ENCODE results near the gene ZNF790. TPM values are rescaled to one million over a fixed set of nuclear protein-coding genes. Genes with fewer than 3 reads are reported as not detected.

Gene ZNF790
- total RNA-seq, 1 experiment from 2014 or later = 6.8 TPM

DNA sequence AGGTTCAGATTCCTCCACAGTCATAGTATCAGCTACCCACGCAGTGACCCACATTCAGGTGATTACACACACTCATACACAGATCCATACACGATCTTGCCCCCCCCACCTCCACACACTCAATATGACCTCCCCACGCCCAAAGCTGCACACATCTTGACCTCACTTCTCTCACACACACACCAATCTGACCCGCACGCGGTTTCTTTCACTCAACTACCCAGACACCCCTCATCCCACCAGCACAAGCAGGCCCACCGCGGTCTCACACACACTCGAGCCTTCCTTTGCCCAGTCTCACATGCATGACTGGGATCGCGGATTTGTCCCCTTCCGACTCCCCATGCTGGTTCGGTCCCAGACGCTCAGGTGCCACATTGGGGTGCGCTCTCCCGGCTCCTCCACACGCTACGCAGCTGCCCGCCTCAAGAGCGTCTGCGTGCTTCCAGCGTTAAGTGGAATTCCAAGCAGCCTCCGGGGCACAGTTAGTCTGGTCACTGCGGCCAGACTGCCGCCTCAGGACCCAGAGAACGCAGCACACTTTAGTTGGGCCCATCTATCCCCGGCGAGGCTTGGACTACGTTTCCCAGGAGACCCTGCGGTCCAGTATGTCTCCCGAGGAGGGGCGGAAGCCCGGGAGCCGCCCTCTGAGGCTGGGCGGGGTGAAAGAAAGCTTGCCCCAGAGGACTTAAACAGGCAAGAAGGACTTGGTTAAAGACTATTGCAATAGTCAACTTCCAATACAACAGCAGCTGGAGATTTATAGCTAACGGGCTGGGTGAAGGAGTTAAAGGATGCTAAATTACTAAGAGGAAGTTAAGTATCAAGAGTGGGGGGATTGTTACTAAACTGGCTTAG is 11.7 kb upstream of the ZNF790 start (continued):
- TF ChIP-seq ZNF232 (CRISPR knock-in tag; IDR thresholded peaks at IDR 0.05) (no peak), ZBTB21 (CRISPR knock-in tag; IDR thresholded peaks at IDR 0.05; ENCODE audit: borderline replicate concordance) (no peak), ESRRA (CRISPR knock-in tag; IDR thresholded peaks at IDR 0.05; ENCODE audit: borderline replicate concordance) (no peak), CREB1 (CRISPR knock-in tag; IDR thresholded peaks at IDR 0.05) (no peak), TCF7 (CRISPR knock-in tag; IDR thresholded peaks at IDR 0.05; ENCODE audit: low read depth) (no peak), NFATC4 (CRISPR knock-in tag; IDR thresholded peaks at IDR 0.05) (no peak), RELA (CRISPR knock-in tag; IDR thresholded peaks at IDR 0.05; ENCODE audit: borderline replicate concordance) (no peak), TEAD4 (CRISPR knock-in tag; IDR thresholded peaks at IDR 0.05) (no peak), ZNF138 (CRISPR knock-in tag; conservative IDR thresholded peaks at IDR 0.05) (no peak), NR1H2 (CRISPR knock-in tag; IDR thresholded peaks at IDR 0.05) (no peak), KAT7 (CRISPR knock-in tag; IDR thresholded peaks at IDR 0.05; ENCODE audit: borderline replicate concordance) (no peak), NR3C1 (CRISPR knock-in tag; conservative IDR thresholded peaks at IDR 0.05; ENCODE audit: low read depth) (peak; percentile 82; the same call in 1 of the 2 replicates), IRF2 (CRISPR knock-in tag; IDR thresholded peaks at IDR 0.05; ENCODE audit: borderline replicate concordance, low read depth) (no peak), MXD4 (CRISPR knock-in tag; IDR thresholded peaks at IDR 0.05; ENCODE audit: borderline replicate concordance) (no peak), HMGA2 (CRISPR knock-in tag; IDR thresholded peaks at IDR 0.05) (no peak), CREM (CRISPR knock-in tag; IDR thresholded peaks at IDR 0.05) (no peak), ZNF219 (CRISPR knock-in tag; IDR thresholded peaks at IDR 0.05; ENCODE audit: borderline replicate concordance) (no peak), ZNF416 (CRISPR knock-in tag; IDR thresholded peaks at IDR 0.05) (no peak), SMAD3 (CRISPR knock-in tag; IDR thresholded peaks at IDR 0.05; ENCODE audit: borderline replicate concordance) (no peak), FOXP1 (CRISPR knock-in tag; IDR thresholded peaks at IDR 0.05; ENCODE audit: borderline replicate concordance) (peak; percentile 36; the same call in 1 of the 2 replicates), NFYB (CRISPR knock-in tag; conservative IDR thresholded peaks at IDR 0.05; ENCODE audit: low read depth) (no peak), NFE2L1 (CRISPR knock-in tag; IDR thresholded peaks at IDR 0.05) (no peak)
- TF ChIP-seq, protein P1, sequence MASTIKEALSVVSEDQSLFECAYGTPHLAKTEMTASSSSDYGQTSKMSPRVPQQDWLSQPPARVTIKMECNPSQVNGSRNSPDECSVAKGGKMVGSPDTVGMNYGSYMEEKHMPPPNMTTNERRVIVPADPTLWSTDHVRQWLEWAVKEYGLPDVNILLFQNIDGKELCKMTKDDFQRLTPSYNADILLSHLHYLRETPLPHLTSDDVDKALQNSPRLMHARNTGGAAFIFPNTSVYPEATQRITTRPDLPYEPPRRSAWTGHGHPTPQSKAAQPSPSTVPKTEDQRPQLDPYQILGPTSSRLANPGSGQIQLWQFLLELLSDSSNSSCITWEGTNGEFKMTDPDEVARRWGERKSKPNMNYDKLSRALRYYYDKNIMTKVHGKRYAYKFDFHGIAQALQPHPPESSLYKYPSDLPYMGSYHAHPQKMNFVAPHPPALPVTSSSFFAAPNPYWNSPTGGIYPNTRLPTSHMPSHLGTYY (CRISPR knock-in tag; IDR thresholded peaks at IDR 0.05) = no peak
- TF ChIP-seq, protein P2, sequence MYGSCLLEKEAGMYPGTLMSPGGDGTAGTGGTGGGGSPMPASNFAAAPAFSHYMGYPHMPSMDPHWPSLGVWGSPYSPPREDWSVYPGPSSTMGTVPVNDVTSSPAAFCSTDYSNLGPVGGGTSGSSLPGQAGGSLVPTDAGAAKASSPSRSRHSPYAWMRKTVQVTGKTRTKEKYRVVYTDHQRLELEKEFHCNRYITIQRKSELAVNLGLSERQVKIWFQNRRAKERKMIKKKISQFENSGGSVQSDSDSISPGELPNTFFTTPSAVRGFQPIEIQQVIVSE (CRISPR knock-in tag; IDR thresholded peaks at IDR 0.05; ENCODE audit: borderline replicate concordance) = no peak
- TF ChIP-seq, protein P3, sequence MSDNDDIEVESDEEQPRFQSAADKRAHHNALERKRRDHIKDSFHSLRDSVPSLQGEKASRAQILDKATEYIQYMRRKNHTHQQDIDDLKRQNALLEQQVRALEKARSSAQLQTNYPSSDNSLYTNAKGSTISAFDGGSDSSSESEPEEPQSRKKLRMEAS (CRISPR knock-in tag; IDR thresholded peaks at IDR 0.05) = peak; percentile 76
- TF ChIP-seq, protein P4, sequence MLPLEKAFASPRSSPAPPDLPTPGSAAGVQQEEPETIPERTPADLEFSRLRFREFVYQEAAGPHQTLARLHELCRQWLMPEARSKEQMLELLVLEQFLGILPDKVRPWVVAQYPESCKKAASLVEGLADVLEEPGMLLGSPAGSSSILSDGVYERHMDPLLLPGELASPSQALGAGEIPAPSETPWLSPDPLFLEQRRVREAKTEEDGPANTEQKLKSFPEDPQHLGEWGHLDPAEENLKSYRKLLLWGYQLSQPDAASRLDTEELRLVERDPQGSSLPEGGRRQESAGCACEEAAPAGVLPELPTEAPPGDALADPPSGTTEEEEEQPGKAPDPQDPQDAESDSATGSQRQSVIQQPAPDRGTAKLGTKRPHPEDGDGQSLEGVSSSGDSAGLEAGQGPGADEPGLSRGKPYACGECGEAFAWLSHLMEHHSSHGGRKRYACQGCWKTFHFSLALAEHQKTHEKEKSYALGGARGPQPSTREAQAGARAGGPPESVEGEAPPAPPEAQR (CRISPR knock-in tag; IDR thresholded peaks at IDR 0.05) = no peak
- TF ChIP-seq, protein P5, sequence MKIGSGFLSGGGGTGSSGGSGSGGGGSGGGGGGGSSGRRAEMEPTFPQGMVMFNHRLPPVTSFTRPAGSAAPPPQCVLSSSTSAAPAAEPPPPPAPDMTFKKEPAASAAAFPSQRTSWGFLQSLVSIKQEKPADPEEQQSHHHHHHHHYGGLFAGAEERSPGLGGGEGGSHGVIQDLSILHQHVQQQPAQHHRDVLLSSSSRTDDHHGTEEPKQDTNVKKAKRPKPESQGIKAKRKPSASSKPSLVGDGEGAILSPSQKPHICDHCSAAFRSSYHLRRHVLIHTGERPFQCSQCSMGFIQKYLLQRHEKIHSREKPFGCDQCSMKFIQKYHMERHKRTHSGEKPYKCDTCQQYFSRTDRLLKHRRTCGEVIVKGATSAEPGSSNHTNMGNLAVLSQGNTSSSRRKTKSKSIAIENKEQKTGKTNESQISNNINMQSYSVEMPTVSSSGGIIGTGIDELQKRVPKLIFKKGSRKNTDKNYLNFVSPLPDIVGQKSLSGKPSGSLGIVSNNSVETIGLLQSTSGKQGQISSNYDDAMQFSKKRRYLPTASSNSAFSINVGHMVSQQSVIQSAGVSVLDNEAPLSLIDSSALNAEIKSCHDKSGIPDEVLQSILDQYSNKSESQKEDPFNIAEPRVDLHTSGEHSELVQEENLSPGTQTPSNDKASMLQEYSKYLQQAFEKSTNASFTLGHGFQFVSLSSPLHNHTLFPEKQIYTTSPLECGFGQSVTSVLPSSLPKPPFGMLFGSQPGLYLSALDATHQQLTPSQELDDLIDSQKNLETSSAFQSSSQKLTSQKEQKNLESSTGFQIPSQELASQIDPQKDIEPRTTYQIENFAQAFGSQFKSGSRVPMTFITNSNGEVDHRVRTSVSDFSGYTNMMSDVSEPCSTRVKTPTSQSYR (CRISPR knock-in tag; IDR thresholded peaks at IDR 0.05) = 0 out of 2 replicates have a peak, but pooled peaks have one; percentile 38
- TF ChIP-seq, protein P6, sequence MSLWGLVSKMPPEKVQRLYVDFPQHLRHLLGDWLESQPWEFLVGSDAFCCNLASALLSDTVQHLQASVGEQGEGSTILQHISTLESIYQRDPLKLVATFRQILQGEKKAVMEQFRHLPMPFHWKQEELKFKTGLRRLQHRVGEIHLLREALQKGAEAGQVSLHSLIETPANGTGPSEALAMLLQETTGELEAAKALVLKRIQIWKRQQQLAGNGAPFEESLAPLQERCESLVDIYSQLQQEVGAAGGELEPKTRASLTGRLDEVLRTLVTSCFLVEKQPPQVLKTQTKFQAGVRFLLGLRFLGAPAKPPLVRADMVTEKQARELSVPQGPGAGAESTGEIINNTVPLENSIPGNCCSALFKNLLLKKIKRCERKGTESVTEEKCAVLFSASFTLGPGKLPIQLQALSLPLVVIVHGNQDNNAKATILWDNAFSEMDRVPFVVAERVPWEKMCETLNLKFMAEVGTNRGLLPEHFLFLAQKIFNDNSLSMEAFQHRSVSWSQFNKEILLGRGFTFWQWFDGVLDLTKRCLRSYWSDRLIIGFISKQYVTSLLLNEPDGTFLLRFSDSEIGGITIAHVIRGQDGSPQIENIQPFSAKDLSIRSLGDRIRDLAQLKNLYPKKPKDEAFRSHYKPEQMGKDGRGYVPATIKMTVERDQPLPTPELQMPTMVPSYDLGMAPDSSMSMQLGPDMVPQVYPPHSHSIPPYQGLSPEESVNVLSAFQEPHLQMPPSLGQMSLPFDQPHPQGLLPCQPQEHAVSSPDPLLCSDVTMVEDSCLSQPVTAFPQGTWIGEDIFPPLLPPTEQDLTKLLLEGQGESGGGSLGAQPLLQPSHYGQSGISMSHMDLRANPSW (CRISPR knock-in tag; conservative IDR thresholded peaks at IDR 0.05; ENCODE audit: low read depth) = no peak
- TF ChIP-seq, protein P7, sequence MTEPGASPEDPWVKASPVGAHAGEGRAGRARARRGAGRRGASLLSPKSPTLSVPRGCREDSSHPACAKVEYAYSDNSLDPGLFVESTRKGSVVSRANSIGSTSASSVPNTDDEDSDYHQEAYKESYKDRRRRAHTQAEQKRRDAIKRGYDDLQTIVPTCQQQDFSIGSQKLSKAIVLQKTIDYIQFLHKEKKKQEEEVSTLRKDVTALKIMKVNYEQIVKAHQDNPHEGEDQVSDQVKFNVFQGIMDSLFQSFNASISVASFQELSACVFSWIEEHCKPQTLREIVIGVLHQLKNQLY (CRISPR knock-in tag; IDR thresholded peaks at IDR 0.05) = no peak

All from WTC11 (cell line).